Activated CD4-positive, alpha-beta T cell treated with anti-CD3 and anti-CD28 coated beads, Interleukin-2, amount 50 U/mL, for 4 hours (primary cell): ENCODE results near the gene STIM1.
A peak's percentile ranks its signal among the peaks of the same experiment; 100 is the strongest.

Experiments
- DNase-seq, 2 experiments: peaks; one replicate each; pipeline ENCODE4 v3.0.0-alpha.2; 2020

The STIM1 gene

GRCh38 chr11:3856856-3857553 lies 1.5 kb downstream of the STIM1 start:
- DNase-seq: no peak

GRCh38 chr11:3857628-3858027 lies 2.2 kb downstream of the STIM1 start:
- no peak for DNase-seq

GRCh38 chr11:3859373-3859881 lies 4.0 kb downstream of the STIM1 start:
- DNase-seq: no peak

- DNase-seq: peak; percentile 51 to 57
Measured at GRCh38 chr11:3860375-3860774, 4.9 kb downstream of the STIM1 start.

GRCh38 chr11:3860898-3861393 lies 5.5 kb downstream of the STIM1 start:
- peak in 1 of 2 experiments; percentile 30 for DNase-seq

GRCh38 chr11:3861683-3862082 lies 6.2 kb downstream of the STIM1 start:
- no peak for DNase-seq

- DNase-seq: no peak
Measured at GRCh38 chr11:3865388-3866193, 10.1 kb downstream of the STIM1 start.

GRCh38 chr11:3866206-3866605 lies 10.7 kb downstream of the STIM1 start:
- no peak for DNase-seq

GRCh38 chr11:3866836-3867208 lies 11.4 kb downstream of the STIM1 start:
- no peak for DNase-seq

- DNase-seq: no peak
Measured at GRCh38 chr11:3867209-3868091, 12.0 kb downstream of the STIM1 start.

GRCh38 chr11:3873712-3874349 lies 18.4 kb downstream of the STIM1 start:
- DNase-seq: no peak

GRCh38 chr11:3876613-3877012 lies 21.1 kb downstream of the STIM1 start:
- no peak for DNase-seq

- no peak for DNase-seq
Measured at GRCh38 chr11:3877364-3878257, 22.1 kb downstream of the STIM1 start.

GRCh38 chr11:3878258-3878584 lies 22.8 kb downstream of the STIM1 start:
- no peak for DNase-seq

- DNase-seq: no peak
Measured at GRCh38 chr11:3879216-3879966, 23.9 kb downstream of the STIM1 start.

GRCh38 chr11:3879967-3880542 lies 24.6 kb downstream of the STIM1 start:
- DNase-seq: no peak

GRCh38 chr11:3880724-3881123 lies 25.3 kb downstream of the STIM1 start:
- no peak for DNase-seq

GRCh38 chr11:3882655-3883054 lies 27.2 kb downstream of the STIM1 start:
- no peak for DNase-seq

GRCh38 chr11:3885855-3886254 lies 30.4 kb downstream of the STIM1 start:
- DNase-seq: no peak

GRCh38 chr11:3886985-3887384 lies 31.5 kb downstream of the STIM1 start:
- no peak for DNase-seq
